NT2/D1 (cell line): ENCODE results near the gene NRG2.

Experiments
- DNase-seq: peaks from one replicate; pipeline ENCODE4 v3.0.0-alpha.2; 2011; ENCODE audit warnings: low read depth, low spot score
- H3K27me3 ChIP-seq: 2 replicates; pipeline ENCODE4 v1.6.0; 2011; ENCODE audit warnings: mild to moderate bottlenecking; ENCODE audit not compliant: insufficient read length, insufficient read depth
- H3K36me3 ChIP-seq: 2 replicates; pipeline ENCODE4 v1.6.1; 2011; ENCODE audit warnings: mild to moderate bottlenecking, low read length, mixed read lengths; ENCODE audit not compliant: insufficient read depth, insufficient read length
- H3K4me1 ChIP-seq: 2 replicates; pipeline ENCODE4 v1.5.1; 2011; ENCODE audit not compliant: insufficient read depth, insufficient read length
- H3K4me3 ChIP-seq: 2 replicates; pipeline ENCODE4 v1.5.1; 2011; ENCODE audit warnings: low read depth; ENCODE audit not compliant: insufficient read length
- H3K9ac ChIP-seq: 2 replicates; pipeline ENCODE4 v1.6.0; 2011; ENCODE audit warnings: low read depth; ENCODE audit not compliant: insufficient read length
- H3K9me3 ChIP-seq: 2 replicates; pipeline ENCODE4 v1.5.1; 2011; ENCODE audit warnings: mild to moderate bottlenecking, low read length; ENCODE audit not compliant: insufficient read depth
- SUZ12 ChIP-seq: IDR thresholded peaks from 2 replicates; pipeline ENCODE4 v1.6.1; 2011; ENCODE audit not compliant: insufficient read length, insufficient read depth; ENCODE audit errors: extremely low read depth
- YY1 ChIP-seq: IDR thresholded peaks from 2 replicates; pipeline ENCODE4 v1.6.1; 2011; ENCODE audit not compliant: insufficient read length, insufficient read depth
- ZNF274 ChIP-seq: IDR thresholded peaks from 2 replicates; pipeline ENCODE4 v1.6.1; 2011; ENCODE audit warnings: mild to moderate bottlenecking, low read depth, low read length

The NRG2 gene

DNA sequence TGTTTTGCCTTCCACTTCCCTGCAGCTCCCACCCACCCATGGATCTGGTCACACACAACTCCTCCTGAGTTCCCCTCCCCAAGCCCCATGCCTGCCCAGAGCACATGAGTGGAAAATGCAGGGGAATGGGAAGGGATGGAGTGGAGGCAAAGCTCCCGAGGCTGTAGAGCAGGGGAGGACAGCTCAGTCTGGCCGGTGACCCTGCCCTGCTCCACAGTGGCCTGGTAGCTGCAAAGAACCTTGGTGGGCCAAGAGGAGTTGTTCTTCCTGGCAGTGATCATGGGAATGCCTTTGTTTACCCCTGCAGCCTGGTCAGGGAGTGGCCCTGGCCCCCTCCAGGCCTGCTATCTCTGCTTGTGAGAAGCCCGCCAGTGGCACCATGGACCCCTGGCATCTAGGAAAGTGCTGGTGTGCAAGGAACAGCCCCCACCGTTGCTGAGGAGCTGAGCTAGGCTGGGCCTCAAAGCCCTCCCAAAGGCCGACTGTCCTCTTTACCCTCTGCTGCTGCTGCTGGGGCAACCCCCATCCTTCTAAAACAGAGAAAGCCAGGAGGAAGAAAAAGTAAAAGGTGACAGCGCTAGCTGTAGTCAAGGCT is 187.1 kb downstream of the NRG2 start:
- H3K9me3 ChIP-seq: no peaks in the 10 kb centered on the region
- no peak overlapping the region for H3K4me3 ChIP-seq
- no peaks in the 10 kb centered on the region for H3K4me1 ChIP-seq
- H3K27me3 ChIP-seq: peaks cover 4% of the 10 kb centered on the region
- no peak overlapping the region for H3K9ac ChIP-seq
- no peak for DNase-seq
- TF ChIP-seq ZNF274 (no peak), YY1 (no peak), SUZ12 (no peak)
- H3K36me3 ChIP-seq: no peaks in the 10 kb centered on the region

DNA sequence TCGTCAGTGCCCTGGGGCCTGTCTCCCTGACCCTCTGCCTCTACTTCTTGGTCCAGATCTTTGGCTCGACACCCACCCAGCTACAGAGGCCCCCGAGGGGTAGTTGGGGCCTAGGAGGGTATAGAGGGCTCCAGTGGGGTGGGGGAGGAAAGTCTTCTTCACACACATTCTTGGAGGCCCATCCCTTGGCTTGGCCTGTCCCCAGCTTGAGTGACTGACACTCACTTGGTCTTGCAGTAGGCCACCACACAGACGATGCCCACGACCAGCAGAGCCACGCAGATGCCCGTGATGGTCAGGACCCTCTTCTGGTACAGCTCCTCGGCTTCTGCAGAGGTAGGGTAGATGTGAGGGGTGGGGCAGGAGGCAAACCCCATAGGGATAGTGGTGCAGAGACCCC is 187.6 kb downstream of the NRG2 start:
- DNase-seq: no peak
- H3K27me3 ChIP-seq: peaks cover 4% of the 10 kb centered on the region
- H3K4me3 ChIP-seq: no peak overlapping the region
- no peaks in the 10 kb centered on the region for H3K36me3 ChIP-seq
- no peak overlapping the region for H3K9ac ChIP-seq
- no peaks in the 10 kb centered on the region for H3K4me1 ChIP-seq
- TF ChIP-seq ZNF274 (no peak), YY1 (no peak), SUZ12 (no peak)
- H3K9me3 ChIP-seq: no peaks in the 10 kb centered on the region

DNA sequence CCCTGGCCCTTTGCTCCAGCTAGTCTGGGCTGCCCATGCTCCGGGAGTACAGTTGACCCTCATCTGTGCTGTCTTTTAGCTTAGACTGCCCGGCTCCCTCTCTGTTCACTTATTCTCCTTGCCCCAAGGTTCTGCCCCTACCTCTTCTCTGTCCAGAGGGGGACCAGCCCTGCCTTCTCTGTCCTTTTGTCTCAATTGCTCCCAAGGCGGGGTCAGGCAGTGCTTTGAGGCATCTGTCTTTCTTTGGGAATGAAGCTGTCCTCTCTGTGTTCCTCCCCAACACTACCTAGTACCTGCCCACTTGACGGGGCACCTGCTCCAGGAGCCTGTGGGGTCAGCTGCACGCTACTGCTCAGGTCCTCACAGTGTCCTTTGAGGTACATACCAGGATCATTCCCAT is 188.1 kb downstream of the NRG2 start:
- no peak for DNase-seq
- H3K36me3 ChIP-seq: no peaks in the 10 kb centered on the region
- no peak overlapping the region for H3K9ac ChIP-seq
- no peaks in the 10 kb centered on the region for H3K9me3 ChIP-seq
- H3K4me1 ChIP-seq: no peaks in the 10 kb centered on the region
- TF ChIP-seq ZNF274: no peak
- TF ChIP-seq SUZ12: no peak
- TF ChIP-seq YY1: no peak
- no peak overlapping the region for H3K4me3 ChIP-seq
- peaks cover 4% of the 10 kb centered on the region for H3K27me3 ChIP-seq

DNA sequence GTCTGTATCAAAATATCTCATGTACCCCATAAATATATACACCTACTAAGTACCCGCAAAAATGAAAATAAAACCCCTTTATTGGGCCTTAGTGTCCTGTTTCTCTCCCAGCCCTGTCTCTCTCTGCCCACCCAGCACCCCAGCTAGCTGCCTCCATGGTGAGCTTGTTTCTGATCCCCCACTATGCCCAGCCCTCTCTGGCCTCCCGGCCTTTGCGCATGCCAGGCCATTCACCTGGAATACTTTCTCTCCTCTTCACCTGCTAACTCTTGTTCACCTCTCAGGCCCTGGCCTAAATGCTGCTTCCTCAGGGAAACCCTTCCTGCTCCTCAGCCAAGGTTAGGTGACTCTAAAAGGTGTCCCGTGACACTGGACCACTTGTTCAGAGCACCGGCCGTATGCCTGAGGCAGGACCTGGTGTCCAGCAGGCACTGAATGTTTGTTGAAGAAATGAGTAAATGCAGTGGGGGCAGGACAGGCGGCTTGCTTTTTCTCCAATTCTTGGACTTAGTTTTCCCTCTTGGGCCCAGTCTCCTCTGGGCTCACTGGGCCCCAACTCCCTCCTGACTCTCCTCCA is 189.0 kb downstream of the NRG2 start:
- no peak overlapping the region for H3K9ac ChIP-seq
- DNase-seq: no peak
- H3K36me3 ChIP-seq: no peaks in the 10 kb centered on the region
- TF ChIP-seq SUZ12: no peak
- TF ChIP-seq ZNF274: no peak
- no peak for TF ChIP-seq YY1
- peaks cover 11% of the 10 kb centered on the region for H3K27me3 ChIP-seq
- H3K9me3 ChIP-seq: no peaks in the 10 kb centered on the region
- H3K4me1 ChIP-seq: no peaks in the 10 kb centered on the region
- no peak overlapping the region for H3K4me3 ChIP-seq

DNA sequence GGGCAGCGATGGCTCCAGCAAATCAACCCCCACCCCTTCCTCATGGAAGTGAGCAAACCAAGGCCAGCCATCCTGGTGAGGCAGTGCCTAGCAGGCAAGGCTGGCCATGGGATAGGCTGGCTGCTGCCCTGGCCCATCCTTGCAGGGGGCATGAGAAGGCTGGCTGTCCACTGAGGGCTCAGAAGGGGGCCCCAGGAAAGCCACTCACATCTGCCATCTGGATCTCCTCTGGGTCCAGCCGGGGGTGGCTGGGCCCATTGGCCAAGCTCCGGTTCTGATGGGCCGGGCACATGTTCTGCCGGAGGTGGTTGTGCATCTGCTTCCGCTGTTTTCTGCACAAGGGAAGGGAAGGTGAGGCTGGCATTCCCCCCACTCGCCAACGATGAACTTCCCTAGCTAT is 190.4 kb downstream of the NRG2 start:
- H3K4me3 ChIP-seq: no peak overlapping the region
- TF ChIP-seq ZNF274 (no peak), YY1 (no peak), SUZ12 (no peak)
- DNase-seq: no peak
- no peak overlapping the region for H3K9ac ChIP-seq
- no peaks in the 10 kb centered on the region for H3K4me1 ChIP-seq
- no peaks in the 10 kb centered on the region for H3K36me3 ChIP-seq
- peaks cover 16% of the 10 kb centered on the region for H3K27me3 ChIP-seq
- H3K9me3 ChIP-seq: no peaks in the 10 kb centered on the region

DNA sequence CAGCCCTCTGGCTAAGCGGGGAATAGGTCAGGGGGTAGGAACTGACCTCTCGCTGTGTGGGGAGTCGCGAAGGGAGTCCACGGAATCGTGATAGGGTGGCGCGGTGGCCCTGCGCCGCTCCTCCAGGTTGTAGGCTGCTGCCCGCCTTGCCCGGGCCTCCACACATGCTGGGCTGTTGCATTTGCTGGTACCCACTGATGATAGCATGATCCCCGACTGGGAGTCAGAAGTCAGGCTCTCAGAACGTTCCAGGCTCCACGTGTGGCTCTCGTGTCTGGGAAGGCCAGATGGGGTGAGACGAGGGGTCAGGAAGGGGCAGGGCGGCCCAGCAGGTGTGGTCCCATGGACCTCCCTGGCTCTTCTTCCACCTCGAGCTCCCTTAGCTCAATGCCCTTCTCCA is 191.5 kb downstream of the NRG2 start:
- no peaks in the 10 kb centered on the region for H3K4me1 ChIP-seq
- H3K4me3 ChIP-seq: no peak overlapping the region
- H3K36me3 ChIP-seq: no peaks in the 10 kb centered on the region
- H3K9me3 ChIP-seq: no peaks in the 10 kb centered on the region
- no peak overlapping the region for H3K9ac ChIP-seq
- no peak for TF ChIP-seq SUZ12
- no peak for TF ChIP-seq YY1
- no peak for TF ChIP-seq ZNF274
- H3K27me3 ChIP-seq: peaks cover 19% of the 10 kb centered on the region
- DNase-seq: no peak

DNA sequence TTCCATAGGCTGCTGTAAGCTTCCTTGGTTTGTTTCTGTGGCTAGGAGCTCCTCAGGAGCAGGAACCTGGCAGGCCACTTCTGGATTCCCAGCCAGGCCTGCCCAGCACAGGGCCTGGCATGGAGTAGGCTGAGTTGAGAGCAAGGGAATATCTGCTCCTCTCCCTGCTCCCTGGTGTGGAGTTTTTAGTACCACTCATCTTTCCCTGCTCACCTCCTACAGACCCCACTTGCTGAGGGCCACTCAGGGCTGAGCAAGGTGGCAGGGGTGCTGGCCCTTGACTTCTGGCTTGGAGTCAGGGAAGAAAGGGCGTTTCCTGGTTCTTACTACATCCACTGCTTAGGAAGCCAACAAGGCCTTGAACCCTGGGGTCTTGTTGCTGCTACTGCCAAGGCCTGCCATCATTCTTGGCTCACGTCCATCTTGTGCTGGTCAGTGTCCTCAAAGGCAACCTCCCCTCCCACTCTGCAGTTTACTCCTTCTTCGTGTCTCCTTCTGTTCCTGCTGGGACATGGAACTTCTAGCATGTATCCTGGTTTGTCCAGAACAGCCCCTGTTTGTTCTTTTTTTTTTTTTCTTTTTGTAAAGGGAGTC is 192.6 kb downstream of the NRG2 start:
- DNase-seq: no peak
- TF ChIP-seq SUZ12 (no peak), ZNF274 (no peak), YY1 (no peak)
- peaks cover 29% of the 10 kb centered on the region for H3K27me3 ChIP-seq
- H3K9ac ChIP-seq: no peak overlapping the region
- no peaks in the 10 kb centered on the region for H3K36me3 ChIP-seq
- no peaks in the 10 kb centered on the region for H3K9me3 ChIP-seq
- no peaks in the 10 kb centered on the region for H3K4me1 ChIP-seq
- H3K4me3 ChIP-seq: no peak overlapping the region
